Renal cortex interstitium (tissue), 11 donors: ENCODE results near the gene SRCIN1. TPM values are rescaled to one million over a fixed set of nuclear protein-coding genes. Genes with fewer than 3 reads are reported as not detected.
"Not testable (repeated sequence)": the region's sequence is repeated elsewhere in the genome, so short reads cannot be mapped to it uniquely, and the experiment has no call there.

Source experiments
- DNase-seq, 11 donors: peaks; one replicate each; pipeline ENCODE4 v3.0.0-alpha.2; 2013; ENCODE audit warnings: low read depth in 9 of 11, low spot score in 4 of 11; ENCODE audit errors: extremely low read depth in 1 of 11
- polyA plus RNA-seq, 3 donors: library from polyadenylated mRNA; unstranded; fragments of 120-200 nt; gene quantifications; one replicate each; pipeline ENCODE4 v1.2.1, GENCODE V29; 2013; ENCODE audit not compliant: insufficient read length in 3 of 3

The SRCIN1 gene
- polyA plus RNA-seq, 3 donors = 3.0 to 6.9 (median 5.3) TPM

DNA sequence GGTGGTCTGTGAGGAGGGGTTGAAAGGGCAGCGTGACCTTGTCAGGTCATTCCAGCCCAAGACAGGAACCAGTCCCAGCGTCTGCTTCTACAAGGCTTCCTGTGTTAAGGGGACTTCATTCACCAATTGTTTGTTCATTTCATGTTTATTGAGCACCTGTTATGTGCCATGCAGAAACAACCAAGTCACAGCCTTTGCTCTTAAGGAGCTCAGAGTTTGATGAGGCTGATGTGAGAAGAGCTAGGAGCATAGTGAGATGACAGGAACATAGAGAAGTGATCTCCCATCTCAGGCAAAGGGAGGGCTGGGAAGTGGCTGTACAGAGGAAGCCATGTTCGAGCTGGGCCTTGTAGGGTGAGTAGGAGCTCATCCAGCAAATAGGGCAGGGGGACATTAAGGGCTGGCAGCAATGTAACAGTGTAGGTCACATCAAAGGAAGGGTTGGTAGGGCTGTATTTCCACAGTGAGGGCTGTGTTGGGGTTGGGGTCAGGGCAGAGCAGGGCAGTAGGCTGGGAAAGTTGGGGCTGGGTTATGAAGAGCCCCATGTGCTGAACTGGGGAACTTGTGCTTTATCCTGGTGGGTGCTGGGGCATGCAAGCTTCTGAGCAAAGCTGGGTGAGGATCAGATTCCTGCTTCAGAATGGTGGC lies 97.7 kb downstream of the SRCIN1 start:
- no peak for DNase-seq

DNA sequence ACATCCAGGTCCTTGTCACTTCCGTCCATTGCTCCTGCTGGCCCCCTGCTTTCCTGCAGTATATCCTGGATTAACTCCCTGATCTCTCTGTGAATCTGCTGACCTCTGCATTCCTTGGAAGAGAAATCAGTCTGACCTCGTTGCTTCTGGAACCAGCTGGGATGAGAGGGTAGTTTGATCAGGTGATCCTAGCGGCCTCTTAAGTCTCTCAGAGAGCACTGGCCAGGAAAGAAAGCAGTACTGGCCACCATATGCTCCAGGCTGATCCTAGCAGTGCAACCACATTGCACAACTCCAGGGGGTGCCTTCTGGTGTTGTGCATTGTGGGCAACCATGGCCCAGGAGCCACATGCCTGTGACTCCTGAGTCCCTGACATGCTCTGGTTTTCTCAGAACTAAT lies 98.3 kb downstream of the SRCIN1 start:
- no peak for DNase-seq

DNA sequence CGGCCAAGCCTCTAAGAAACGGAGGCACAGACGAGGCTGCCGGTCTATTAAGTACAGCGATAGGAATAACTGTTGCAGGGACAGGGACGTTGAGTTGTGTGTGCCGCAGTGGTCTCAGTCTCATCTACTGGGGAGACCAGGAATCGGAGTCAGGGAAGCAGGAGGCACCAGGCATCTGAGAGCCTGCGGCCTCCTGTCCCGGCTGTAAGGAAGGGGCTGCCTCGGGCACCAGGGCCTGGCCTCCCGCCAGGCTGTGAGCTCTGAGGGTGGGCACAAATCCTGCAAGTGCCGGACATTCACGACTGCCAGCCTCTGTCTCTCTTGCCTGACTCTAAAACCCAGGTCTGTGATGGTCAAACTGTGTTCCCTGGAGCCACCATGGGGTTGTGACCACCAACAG lies 101.5 kb downstream of the SRCIN1 start:
- no peak for DNase-seq

DNA sequence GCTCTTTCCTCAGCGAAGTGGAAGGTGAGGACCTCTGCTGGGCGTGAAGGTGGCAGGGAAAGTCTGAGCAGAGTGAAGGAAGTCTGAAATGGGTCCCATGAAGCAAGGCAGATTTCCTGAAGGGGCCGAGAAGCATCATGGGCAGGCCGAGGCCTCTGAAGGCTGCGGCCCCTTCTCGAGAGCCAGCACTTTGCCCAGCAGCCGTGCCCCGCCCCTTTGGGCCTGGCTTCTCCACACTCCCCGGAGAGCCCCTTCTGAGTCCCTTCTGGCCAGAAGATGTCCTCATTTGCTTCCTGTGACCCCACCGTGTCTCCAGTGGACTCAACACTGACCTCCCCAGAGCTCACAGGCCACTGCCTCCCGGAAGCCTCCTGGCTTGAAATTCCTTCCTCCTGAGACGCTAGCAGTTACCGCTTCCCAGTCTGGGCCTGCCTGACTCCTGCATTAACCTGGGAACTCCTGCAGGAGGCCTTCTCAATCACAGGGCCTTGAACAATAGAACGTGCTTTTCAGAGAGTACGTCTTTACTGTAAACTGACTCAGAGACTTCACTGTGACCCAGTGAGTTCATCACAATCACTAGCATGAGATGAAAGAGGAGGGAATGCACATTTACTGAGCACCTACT lies 102.4 kb downstream of the SRCIN1 start:
- not testable (repeated sequence) for DNase-seq

DNA sequence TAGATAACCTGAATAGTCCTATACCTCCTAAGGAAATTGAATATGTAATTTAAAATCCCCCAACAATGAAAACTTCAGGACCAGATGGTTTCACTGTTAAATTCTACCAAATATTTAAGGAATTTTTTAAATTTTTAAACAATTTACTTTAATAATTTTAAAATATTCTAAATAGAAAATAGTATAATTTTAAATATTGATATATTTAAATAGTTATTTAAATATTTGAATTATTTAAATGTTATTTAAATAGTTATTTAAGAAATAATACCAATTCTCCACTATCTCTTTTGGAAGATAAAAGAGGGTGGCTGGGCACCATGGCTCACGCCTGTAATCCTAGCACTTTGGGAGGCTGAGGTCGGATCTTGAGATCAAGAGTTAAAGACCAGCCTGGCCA lies 104.0 kb downstream of the SRCIN1 start:
- DNase-seq = not testable (repeated sequence)

DNA sequence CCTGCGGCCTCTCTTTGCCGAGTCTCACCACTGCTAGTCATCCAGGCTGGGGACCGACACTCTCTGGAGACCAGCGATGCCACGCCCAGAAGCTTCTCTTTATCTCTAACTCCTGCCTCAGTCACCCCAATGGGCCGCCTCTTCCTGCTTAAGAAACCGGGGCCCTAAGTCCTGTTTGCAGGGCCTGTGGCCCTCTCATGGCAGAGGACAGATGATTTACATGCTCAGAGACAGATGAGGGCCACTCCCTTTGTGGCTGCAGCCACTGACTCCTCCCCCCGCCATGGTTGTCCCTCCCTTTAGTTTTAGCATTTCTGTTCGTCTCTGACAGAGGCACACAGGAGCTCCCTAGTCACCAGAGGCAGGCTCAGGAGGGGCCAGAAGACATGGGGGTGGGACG lies 106.5 kb downstream of the SRCIN1 start:
- not testable (repeated sequence) for DNase-seq

DNA sequence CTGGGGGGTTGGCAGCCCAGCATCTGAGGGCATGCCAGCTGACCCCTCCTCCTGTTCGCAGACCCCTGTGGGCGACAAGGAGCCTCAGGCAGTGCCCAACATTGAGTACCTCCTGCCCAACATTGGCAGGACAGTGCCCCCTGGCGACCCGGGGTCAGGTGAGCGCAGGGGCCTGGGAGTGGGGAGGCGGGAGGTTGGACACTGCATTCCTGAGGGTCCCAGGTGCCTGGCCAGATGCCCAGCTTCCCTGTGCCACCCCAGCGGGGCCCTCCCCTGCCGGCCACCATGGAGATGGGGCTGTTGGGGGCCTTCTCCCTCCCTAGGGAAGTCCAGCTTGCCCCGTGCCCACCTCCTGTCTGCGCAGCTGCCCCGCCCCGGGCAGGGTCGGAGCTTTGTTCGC lies 107.4 kb downstream of the SRCIN1 start:
- no peak for DNase-seq

DNA sequence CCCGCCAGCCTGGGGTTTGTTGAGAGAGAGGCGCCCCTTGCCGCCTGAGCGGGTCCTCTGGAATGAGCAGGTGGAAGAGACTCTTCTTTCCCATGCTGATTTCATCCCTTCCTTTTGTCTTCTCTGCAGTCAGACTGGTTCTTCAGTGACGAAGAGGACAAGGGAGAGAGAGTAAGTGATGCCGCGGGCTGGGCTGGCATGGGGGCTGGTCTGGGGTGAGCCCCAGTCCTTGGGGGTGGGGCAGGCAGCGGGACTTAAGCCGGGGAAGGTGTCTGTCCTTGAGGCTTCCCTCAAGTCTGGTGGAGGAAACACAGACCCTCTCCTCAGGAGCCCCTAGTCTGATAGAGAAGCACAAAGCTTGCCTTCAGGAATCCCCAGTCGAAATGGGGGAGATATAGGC lies 108.1 kb downstream of the SRCIN1 start:
- DNase-seq = not testable (repeated sequence)

DNA sequence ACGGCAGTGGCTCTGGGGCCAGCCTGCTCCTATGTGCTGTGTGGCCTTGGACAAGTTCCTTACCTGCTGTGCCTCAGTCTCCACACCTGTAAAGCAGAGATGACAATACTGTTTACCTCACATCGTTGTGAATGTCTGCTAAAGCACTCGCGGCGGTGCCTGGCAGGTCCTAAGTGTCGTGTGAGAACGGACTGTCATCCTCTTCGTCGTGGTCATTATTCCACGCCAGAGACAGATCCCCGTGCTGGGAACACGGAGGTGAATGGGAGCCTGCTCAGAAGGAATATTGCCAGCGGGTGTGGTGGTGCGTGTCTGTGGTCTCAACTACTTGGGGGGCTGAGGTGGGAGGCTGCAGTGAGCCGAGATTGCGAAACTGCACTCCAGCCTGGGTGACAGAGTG lies 111.6 kb downstream of the SRCIN1 start:
- DNase-seq = not testable (repeated sequence)

DNA sequence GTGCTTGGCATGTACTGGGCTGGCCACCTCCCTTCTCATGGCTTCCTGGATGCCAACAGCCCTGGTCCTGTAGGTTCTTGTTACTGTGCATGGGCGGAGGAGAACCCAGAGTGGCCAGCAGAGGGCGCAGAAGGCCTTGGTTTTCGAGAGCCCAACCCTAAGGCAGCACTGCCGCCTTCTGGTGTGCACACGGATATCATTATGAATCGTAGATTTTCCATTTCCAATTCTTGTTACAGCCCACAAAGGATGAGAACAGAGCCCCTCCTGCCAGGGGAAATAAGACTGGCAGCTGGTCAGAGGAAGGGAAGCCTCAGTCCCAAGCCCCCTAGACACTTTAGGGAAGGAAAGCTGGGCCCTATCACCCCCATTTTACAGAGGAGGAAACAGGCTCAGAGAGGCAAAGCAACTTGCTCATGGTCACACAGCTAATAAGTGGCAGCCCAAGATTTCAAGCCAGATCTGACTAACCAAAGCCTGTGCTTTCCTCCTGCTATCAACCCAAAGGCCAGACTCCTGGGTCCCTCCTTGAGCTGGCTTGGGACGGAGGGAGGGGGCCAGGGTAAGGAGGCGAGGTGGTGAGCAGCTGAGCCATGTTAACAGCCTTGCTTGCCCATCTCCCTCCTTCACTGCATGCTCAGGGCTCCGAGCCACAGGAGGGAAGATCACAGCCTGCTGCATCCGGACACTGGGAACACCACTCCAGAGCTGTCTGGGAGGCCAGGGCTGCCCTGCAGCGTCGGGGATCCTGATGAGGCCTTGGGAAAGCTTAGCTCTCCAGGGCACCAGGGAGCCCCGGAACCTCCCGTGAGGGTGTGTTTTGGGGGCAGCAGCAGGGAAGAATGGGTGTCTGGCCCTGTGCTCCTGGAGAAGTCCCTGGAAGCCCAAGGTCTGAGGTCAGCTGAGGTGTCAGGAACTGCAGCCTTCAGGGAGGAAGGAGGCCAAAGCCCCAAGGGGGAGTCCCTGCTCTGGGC lies 113.4 kb downstream of the SRCIN1 start:
- DNase-seq = peak; percentile 65 to 82 (median 76)

DNA sequence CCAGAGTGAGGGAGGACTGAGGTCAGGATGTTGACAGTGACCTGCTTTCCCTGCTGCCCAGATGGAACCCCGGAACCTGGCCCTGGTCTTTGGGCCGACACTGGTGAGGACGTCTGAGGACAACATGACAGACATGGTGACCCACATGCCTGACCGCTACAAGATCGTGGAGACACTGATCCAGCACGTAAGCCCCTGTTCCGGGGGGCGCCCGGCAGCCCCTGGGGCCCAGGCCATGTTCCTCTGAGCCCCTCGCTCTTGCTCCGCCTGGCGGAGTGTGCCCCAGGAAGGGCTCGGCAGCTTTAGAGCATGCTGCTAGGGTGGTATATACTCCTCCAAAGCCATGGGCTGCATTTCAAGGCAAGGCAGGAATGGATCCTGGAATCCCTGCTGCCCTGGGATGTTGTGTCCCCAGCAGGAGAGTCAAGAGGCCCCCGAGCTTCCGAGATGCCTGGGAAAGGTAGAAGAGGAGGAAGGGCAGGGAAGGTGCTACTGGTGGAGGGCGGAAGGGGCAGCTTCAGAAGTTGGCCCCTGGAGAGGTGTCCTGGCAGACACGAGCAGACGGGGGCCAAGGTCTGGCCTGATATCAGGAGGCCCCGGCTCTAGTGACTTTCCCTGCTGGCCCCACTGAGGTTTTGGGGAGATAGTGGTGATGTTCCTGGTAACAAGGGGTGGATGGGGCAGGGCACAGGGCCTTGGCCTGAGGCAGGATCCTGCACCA lies 114.2 kb downstream of the SRCIN1 start:
- DNase-seq = not testable (repeated sequence)

DNA sequence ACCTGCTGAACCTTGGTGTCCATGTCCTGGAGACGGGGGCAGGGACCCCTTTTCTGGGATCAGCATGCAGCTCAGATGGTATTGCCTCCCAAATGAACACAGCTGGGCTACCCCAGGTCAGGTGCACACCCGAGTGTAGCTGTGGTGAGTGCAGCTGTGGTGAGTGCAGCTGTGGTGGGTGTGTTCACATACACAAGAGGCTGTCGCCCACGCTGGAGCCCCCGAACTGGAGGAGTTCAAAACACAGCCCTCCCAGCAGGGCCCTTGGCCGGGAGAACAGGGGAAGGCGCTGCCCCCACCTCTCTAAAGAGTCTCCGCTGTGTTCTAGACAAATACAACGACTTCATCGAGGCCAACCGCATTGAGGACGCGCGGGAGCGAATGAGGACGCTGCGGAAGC lies 116.0 kb downstream of the SRCIN1 start:
- not testable (repeated sequence) for DNase-seq

DNA sequence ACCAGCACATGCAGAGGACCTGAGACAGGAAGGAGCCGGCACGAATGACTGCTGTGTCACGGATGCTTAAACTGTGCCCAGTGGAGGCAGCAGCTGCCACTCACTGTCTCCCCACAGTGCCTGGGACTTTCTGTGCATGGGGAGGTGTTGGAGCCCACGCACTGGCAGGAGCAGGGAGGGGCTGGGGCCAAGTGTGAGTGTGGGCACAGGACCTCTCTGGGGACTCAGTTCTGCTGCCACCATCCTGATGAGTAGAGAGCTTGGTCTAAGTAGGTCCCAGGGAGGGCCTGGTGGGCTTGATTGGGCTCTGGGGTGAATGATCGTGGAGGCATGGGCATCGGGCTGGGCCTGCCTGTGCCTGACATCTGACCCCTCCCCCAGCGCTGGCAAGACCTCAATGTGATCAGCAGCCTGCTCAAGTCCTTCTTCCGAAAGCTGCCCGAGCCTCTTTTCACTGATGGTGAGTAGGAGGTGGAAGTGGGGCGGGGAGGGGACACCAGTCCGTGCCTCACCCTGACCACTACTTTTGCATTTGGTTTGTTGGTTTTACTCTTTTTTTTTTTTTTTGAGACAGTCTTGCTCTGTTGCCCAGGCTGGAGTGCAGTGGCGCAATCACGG lies 120.0 kb downstream of the SRCIN1 start:
- DNase-seq = not testable (repeated sequence)

DNA sequence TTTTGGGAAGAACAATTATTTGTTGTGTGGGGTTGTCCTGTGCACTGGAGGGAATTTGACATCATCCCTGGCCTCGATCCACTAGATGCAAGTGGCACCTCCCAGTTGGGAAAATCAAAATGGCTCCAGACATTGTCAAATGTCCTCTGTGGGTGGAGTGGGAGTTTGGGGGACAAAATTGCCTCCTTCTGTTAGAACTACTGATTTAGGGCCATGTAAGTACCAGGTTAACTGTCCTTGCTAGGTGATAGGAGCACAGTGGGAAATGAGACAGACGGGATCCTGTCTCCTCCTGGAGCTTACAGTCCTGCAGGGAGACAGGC lies 120.6 kb downstream of the SRCIN1 start:
- DNase-seq = no peak

DNA sequence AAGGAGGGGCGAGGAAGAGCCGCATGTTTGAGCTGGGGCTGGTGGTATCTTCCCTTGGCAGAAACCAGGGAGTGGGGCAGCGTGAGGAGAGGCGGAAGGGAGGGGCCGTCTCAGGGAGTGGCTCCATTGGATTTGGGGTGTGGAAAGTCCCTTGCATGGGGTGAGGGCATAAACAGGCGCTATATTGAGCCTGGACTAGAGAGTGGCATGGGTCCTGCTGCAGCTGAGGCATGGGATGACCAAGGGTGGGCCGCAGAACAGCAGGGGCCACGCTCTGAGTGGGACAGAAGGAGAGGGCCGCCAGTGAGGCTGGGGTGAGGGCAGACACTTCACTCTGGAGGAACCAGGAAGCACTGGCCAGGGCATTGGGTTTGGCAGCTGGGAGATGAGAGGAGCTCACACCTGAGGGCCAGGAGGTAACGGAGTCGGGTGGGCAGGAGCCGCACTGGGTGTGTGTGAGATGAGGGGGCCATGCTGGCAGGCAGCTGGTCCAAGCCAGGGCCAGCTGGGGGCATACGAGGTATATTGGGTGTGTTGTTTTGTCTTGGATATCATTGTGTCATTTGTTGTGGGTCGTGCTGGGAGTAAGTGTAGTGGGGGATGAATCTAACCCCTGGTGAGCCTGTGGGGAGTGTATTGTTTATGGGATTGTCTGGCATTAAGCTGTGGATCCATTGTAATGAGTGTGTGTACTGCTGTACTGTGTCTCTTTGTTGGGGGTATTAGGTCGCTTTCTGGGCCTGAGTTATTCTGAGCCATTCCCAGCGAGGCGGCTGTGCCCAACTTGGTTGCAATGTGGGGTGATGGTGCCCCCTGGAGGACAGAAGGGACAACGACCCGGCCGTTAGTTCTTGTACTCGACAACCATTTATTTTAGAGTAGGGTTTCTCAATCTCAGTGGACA lies 121.3 kb downstream of the SRCIN1 start:
- DNase-seq = peak in 2 of 11 donors; percentile 46 to 57

DNA sequence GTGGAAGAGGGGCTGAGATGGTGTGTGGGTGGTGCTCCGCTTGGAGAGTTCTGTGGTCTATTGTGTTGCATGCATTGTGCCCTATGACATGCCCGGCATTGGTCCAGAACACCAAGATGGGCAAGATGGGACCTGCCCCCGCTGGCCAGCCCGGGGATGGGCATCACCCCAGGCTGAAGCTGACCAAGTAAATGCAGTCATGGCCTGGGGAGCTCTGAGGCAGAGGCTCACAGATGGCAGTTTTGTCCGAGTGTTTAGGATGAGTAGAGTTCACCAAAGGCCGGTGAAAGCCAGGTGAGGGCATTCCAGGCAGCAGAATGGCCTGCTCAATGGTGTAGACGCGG lies 123.1 kb downstream of the SRCIN1 start:
- DNase-seq = not testable (repeated sequence)

DNA sequence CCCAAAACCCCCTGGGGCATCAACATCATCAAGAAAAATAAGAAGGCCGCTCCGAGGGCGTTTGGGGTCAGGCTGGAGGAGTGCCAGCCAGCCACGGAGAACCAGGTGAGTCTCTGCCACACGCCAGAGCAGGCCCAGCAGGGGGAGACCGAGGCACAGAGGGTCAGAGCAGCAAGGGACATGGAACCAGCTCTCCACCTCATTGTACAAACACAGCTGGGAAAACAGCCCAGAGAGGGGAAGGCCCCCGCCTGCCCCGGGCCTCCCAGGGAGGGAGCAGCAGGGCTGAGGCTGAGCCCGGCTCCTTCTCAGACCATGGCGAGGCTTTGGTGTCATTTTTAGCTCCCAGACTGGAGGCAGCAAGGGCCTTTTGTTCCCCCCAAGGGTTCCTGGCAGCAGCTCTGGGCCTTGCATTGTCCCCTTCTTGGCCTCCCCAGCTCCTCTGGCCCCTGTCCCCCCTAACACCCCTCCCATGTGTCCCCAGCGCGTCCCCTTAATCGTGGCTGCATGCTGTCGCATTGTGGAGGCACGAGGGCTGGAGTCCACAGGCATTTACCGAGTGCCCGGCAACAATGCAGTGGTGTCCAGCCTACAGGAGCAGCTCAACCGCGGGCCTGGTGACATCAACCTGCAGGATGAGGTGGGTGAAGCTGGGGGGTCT lies 123.6 kb downstream of the SRCIN1 start:
- not testable (repeated sequence) for DNase-seq
